Measurements from ENCODE around the gene CLC. TPM values are rescaled to one million over a fixed set of nuclear protein-coding genes. Genes with fewer than 3 reads are reported as not detected.
"Not testable (repeated sequence)": the region's sequence is repeated elsewhere in the genome, so short reads cannot be mapped to it uniquely, and the experiment has no call there.

The CLC gene
- total RNA-seq, 4 donors from 2014 or later: not detected

- Histone ChIP-seq H3K9me3 (no peaks in the 10 kb centered on the region), H3K4me3 (no peak overlapping the region), H3K36me3 (no peaks in the 10 kb centered on the region), H3K27ac (no peak overlapping the region), H3K4me1 (no peaks in the 10 kb centered on the region), H3K27me3 (peaks cover 12% of the 10 kb centered on the region)
- TF ChIP-seq CTCF (IDR thresholded peaks at IDR 0.05) (no peak), POLR2AphosphoS5 (IDR thresholded peaks at IDR 0.05) (no peak), EP300 (IDR thresholded peaks at IDR 0.05) (no peak), POLR2A (IDR thresholded peaks at IDR 0.05) (no peak)
- ATAC-seq: no peak
These were observed 11.8 kb downstream of the CLC start for GRCh38 chr19:39725995-39726394.

DNA sequence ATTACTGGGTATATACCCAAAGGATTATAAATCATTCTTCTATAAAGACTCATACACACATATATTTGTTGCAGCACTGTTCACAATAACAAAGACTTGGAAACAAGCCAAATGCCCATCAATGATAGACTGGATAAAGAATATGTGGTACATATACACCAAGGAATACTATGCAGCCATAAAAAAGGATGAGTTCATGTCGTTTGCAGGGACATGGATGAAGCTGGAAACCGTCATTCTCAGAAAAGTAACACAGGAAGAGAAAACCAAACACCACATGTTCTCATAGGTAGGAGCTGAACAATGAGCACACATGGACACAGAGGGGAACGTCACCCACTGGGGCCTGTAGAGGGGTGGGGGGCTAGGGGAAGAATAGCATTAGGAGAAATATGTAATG lies 17.7 kb downstream of the CLC start:
- not testable (repeated sequence) for H3K4me3 ChIP-seq, ATAC-seq, H3K27ac ChIP-seq, H3K36me3 ChIP-seq, H3K9me3 ChIP-seq, H3K4me1 ChIP-seq
- peaks cover 22% of the 10 kb centered on the region for H3K27me3 ChIP-seq
- WGBS, 2 donors (ENCODE audit: low coverage in 1 of 2): 61 to 75% methylated on average over 3 of the region's 3 CpGs

DNA sequence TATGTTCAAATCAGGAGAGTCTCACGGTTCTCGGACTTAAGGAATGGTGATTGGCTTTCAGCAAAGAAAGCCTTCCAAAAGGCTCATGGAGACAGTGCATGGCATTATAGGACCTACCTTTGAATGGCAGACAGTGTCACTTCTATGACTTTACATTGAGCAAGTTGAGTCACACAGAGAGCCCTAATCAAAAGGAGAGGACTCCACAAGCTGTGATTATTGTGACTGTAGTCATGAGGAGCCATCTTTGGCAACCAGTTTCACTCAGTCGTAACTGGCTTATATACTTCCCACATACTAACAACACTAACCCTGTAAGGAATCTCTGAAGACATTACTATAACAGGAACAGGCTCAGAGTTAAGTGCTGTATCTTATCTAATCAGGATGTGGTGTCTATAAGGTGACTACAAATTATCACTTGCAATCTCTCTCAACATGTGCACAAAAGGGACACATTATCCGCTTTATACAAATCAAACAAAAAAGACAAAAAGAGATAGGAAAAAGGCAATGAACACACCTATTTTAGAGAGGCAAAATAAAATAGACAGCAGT lies 27.4 kb downstream of the CLC start:
- Histone ChIP-seq H3K27me3 (no peaks in the 10 kb centered on the region), H3K27ac (no peak overlapping the region), H3K4me3 (no peak overlapping the region), H3K9me3 (peaks cover 0 to 4% (median 0%) of the 10 kb centered on the region in 3 donors), H3K36me3 (no peaks in the 10 kb centered on the region), H3K4me1 (no peaks in the 10 kb centered on the region)
- no peak for TF ChIP-seq POLR2A (IDR thresholded peaks at IDR 0.05)
- no peak for ATAC-seq
- 85% methylated on average over 3 to 4 of the region's 4 CpGs for WGBS, 2 donors (ENCODE audit: low coverage in 1 of 2)

- H3K4me3 ChIP-seq: no peak overlapping the region
- no peaks in the 10 kb centered on the region for H3K4me1 ChIP-seq
- H3K9me3 ChIP-seq: no peaks in the 10 kb centered on the region
- no peaks in the 10 kb centered on the region for H3K36me3 ChIP-seq
- H3K27me3 ChIP-seq: no peaks in the 10 kb centered on the region
- 78% methylated on average over 5 of the region's 5 CpGs; no CpG with 5 or more reads in 1 of the 2 donors for WGBS, 2 donors (ENCODE audit: low coverage in 1 of 2)
- TF ChIP-seq POLR2AphosphoS5 (IDR thresholded peaks at IDR 0.05): no peak
- TF ChIP-seq EP300 (IDR thresholded peaks at IDR 0.05): no peak
- no peak for TF ChIP-seq POLR2A (IDR thresholded peaks at IDR 0.05)
- TF ChIP-seq CTCF (IDR thresholded peaks at IDR 0.05): no peak
- no peak overlapping the region for H3K27ac ChIP-seq
- ATAC-seq: no peak
These were observed 28.6 kb downstream of the CLC start for GRCh38 chr19:39709026-39709872.

DNA sequence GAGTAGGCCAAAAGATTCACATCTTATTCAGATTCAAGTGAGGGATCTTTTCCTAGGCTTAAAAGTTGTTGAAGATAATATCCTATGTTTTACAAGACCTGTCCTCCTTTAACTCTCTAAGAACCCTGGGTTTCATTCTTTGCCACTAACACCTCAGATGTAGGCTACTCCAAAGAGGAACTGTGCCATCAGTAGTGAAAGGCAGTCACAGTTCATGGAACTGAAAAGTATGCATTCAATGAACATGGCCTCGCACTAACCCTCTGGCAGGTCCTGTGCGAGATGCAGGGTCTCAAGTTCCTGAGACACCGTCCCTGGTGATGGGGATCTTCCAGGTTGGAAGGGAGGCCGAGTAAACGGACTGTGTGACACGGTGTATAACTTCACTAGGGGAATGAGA lies 29.2 kb downstream of the CLC start:
- ATAC-seq: no peak
- no peaks in the 10 kb centered on the region for H3K9me3 ChIP-seq
- H3K27me3 ChIP-seq: no peaks in the 10 kb centered on the region
- H3K4me3 ChIP-seq: no peak overlapping the region
- TF ChIP-seq CTCF (IDR thresholded peaks at IDR 0.05) (no peak), POLR2AphosphoS5 (IDR thresholded peaks at IDR 0.05) (no peak), EP300 (IDR thresholded peaks at IDR 0.05) (no peak)
- no peaks in the 10 kb centered on the region for H3K36me3 ChIP-seq
- H3K27ac ChIP-seq: no peak overlapping the region
- H3K4me1 ChIP-seq: no peaks in the 10 kb centered on the region
- 83 to 96% methylated on average over 2 to 6 of the region's 6 CpGs for WGBS, 2 donors (ENCODE audit: low coverage in 1 of 2)

- no peak overlapping the region for H3K27ac ChIP-seq
- no peaks in the 10 kb centered on the region for H3K36me3 ChIP-seq
- 60 to 86% methylated on average over 6 to 8 of the region's 8 CpGs for whole genome bisulfite sequencing, 2 donors (ENCODE audit: low coverage in 1 of 2)
- TF ChIP-seq EP300 (IDR thresholded peaks at IDR 0.05) (no peak), POLR2AphosphoS5 (IDR thresholded peaks at IDR 0.05) (no peak), POLR2A (IDR thresholded peaks at IDR 0.05) (no peak), CTCF (IDR thresholded peaks at IDR 0.05) (no peak)
- ATAC-seq: no peak
- no peaks in the 10 kb centered on the region for H3K9me3 ChIP-seq
- H3K4me3 ChIP-seq: no peak overlapping the region
- H3K27me3 ChIP-seq: peaks cover 17% of the 10 kb centered on the region
- H3K4me1 ChIP-seq: no peaks in the 10 kb centered on the region
These were observed 32.1 kb downstream of the CLC start for GRCh38 chr19:39705578-39706188.

Measured in gastroesophageal sphincter (tissue), 4 donors.